ENCODE data around the gene SHB.

SHB gene

GRCh38 chr9:37963936-37964739 is 104.9 kb downstream of the SHB start:
- FAIRE-seq, result no peak
- DNase-seq (ENCODE audit: extremely low spot score, insufficient read length, low read depth), result no peak

GRCh38 chr9:37961351-37961750 is 107.7 kb downstream of the SHB start:
- no peak for FAIRE-seq
- DNase-seq (ENCODE audit: extremely low spot score, insufficient read length, low read depth), result no peak

- no peak for DNase-seq (ENCODE audit: extremely low spot score, insufficient read length, low read depth)
- FAIRE-seq, result no peak
Observed at GRCh38 chr9:37960631-37961030, 108.4 kb downstream of the SHB start.

DNA sequence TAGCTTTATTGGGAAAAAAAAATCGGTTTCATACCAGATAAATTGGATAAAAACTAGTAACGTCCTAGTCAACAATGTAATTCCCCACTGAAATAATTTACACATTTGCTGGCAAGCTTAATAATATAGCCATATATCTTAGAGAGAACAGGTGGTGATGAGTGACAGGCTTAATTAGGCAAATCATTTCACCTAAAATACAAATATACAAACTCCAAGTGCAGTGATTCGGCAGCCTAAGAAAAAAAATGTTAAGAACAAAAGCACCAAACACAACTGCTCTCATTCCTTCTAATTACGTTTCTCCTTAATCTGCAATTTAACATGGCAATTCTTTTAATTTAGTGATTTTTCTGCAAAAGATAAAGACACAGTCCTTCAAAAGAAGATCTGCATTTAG is 109.1 kb downstream of the SHB start:
- FAIRE-seq (no peak), DNase-seq (ENCODE audit: extremely low spot score, insufficient read length, low read depth) (no peak)

DNA sequence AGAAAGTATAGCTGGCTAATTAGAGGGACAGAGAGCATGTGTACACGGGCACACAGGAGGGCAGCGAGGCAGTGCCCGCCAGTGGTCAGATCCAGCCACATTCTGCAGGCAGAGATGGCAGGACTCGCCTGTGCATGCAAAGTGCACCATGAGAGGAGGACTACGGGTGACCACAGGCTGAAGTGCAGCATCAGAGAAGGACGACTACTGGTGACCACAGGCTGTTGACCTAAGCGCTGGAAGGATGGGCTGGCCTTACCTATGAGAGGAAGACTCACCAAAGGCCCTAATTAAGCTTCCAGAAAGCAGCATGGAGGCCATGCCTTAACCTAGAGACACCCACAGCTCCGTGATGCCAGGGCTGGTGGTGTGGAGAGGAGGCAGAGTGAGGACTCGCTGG is 110.9 kb downstream of the SHB start:
- DNase-seq (ENCODE audit: extremely low spot score, insufficient read length, low read depth), result no peak
- FAIRE-seq, result no peak

DNA sequence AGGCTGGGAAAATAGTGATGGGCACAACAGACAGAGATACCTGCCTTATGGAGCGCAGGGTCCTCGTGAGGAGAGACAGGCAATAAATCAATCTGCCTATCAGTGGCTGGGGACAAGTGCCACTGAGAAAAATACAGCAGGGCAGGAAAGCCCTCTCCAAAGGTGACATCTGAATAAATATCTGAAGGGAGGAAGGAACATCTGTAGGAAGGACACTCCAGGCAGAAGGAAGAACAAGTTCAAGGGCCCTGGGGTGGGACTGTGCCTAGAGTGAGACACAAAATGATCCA is 111.4 kb downstream of the SHB start:
- FAIRE-seq, result no peak
- no peak for DNase-seq (ENCODE audit: extremely low spot score, insufficient read length, low read depth)

DNA sequence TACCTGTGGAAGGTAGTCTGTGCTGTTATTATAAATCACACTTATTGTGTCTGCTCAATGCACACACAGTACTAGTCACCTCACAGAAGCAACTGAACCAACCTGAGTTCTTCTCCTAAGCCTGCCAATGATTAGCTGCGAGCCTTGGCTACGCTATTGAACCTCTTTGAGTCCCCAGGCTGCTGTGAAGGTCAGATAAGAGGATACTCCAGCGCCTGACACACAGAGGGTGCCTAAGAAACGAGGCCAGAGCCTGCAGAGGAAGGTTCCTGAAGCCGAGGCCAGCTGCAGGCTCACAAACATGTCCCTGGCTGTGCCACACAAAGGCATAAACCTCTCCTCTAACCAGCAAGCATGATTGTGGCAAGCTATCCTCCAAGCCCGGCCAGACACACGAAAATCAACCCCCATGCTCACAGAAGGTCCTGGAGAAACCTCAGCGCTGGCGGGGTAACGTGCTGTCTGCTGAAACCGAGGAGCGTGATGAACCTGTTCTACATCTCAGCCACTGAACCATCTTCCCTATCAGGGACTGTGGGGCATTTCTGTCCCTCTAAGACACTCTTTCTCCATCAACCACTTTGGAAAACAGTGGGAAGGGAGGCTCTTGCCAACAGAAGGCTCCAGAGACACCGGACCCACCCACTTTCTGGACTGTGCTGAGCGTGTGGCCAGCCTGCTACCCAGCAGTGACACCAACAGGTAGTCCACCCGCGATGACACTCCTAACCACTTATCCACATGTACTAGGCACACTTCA is 111.9 kb downstream of the SHB start:
- no peak for DNase-seq (ENCODE audit: extremely low spot score, insufficient read length, low read depth)
- FAIRE-seq, result no peak

DNA sequence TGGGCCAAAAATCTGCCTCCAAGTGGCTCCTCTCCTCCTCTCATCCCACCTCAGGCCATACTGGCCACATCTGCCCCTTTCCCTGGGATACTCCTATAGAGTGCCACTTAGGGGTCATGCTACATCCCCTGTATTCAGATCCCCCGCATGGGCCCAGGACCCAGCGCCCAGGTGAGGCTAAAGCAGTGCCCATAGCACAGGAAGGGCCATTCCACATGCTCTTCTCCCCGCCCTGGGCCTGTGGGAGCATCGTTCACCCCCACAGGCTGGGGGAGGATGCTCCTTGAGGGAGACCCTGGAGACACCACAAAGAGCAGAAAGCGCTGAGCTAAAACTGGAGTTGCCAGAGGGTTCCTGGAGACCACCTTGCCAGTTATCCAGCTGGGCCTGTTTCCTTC is 112.6 kb downstream of the SHB start:
- FAIRE-seq (no peak), DNase-seq (ENCODE audit: extremely low spot score, insufficient read length, low read depth) (no peak)

DNA sequence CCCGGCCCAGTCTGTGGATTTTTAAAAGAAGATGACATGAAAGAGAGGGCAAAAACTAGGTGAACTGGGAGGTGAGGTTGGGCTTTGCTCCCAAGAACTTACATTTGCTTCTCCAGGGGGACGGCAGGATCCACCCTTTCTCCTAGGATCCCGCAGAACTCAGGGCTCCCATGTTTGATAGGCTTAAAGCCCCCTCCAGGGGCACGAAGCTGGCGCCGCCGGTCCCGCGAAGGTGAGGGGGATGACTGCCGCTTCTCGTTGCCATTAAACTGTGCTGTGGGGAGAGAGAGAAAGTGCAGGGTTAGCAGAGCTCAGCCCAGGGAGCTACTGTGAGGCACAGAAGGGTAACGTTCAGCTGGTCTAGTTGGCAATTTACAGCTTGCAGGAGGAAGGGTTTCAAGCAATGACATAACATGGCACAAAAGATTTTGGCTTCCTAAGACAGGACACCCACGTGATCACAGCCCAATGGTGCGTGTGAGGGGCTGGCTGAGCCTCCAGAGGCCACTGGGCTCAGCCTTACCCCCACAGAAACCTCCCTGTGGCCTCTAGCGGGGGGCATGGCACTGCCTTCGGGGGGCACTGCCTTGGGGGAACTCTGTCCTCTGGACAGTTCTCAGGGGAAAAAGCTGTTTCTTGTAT is 113.1 kb downstream of the SHB start:
- no peak for DNase-seq (ENCODE audit: extremely low spot score, insufficient read length, low read depth)
- FAIRE-seq, result no peak

DNA sequence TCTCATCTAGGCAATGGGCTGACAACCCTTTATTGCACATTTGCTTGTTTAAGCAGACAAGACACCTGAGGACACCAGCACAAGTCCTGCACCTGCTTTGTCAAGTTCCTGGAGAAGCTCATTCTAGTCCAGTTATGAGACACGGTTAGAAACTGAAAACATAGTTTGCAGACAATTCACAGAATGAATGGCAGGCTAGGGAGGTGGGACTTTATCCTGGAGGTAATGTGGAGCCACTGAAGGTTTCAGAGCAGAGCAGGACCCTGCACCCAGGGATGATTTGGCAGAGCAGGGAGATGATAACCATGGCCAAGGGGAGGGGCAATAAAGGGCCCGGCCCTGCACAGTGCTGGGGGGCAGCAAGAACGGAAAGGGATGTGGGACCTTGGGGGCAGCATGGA is 114.4 kb downstream of the SHB start:
- FAIRE-seq (no peak), DNase-seq (ENCODE audit: extremely low spot score, insufficient read length, low read depth) (peak; percentile 25)

DNA sequence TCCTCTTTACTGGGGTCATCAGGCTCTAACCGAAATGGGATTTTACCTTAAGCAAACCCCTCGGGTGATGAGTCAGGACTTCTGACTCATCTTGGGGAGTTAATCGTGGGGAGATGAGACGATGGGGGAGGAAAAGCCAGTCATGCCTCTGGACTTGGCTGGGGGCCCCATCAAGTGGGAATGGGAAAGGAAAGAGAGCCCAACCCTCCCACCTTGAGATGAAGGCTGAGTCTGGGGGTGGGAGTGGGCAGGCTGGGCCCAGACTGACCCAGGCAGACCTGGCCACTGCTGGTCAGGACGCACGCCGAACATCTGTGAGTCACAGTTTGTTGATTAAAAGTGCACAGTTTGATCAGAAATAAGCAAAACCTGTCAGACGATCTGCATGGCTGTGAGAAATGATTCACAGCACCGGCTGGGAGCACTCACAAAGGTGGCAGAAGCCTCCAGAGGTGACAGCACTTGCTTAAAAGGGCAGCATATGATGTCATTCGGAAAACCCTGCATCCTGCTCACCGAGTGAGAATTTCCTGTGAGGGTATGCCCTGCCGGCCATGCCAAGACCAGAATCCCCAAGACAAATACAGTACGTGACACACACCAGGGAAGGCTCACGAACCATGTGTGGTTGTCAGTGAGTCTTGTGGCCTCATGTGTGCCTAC is 115.1 kb downstream of the SHB start:
- FAIRE-seq, result peak; percentile 95

DNA sequence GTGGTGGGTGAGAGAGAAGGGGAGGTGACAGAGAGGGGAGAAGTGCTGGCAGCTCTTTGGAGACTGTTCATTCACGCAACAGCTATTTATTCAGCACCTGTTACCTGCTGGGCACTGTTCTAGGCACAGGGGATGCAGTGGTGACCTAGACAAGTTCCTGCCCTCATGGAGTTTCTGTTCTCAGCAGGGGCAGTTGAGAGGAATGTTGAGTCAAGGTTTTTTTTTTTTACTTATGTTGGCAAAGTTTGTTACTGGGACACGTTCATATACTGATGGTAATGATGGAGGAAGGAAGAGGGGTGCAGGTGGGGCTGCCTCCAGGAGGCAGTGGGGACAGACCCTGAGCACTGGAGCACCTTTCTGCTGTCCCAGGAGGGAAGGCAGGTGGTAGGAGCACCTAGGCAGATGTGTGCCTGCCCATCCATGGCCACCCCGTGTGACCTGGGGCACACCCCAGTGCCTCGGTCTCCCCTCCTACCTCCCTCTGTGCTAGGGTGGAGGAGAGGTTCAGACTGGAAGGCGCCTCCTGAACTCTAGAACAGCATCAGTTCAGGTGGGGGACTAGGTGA is 115.7 kb downstream of the SHB start:
- FAIRE-seq, result peak; percentile 29
- DNase-seq (ENCODE audit: extremely low spot score, insufficient read length, low read depth), result peak; percentile 9

More for the DNA sequence above, 115.1 kb downstream of the SHB start:
- DNase-seq (ENCODE audit: extremely low spot score, insufficient read length, low read depth), result peak; percentile 60

DNA sequence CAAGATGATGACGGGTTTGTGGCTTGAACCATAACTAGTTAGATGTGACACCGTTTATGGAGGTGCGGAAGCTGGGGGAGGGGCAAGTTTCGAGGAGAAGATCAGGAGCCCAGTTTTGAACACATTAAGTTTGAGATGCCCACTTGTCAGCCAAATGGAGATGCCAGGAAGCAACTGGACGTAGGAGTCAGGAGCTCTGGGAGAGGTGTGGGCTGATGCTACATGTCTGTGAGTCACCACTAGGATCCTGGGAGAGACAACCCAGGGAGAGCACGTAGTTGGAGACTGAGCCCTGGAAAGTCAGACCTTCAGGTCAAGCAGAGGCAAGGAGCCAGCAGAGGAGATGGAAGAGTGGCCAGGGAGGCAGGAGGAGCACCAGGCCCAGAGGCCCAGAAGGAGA is 116.3 kb downstream of the SHB start:
- FAIRE-seq (no peak), DNase-seq (ENCODE audit: extremely low spot score, insufficient read length, low read depth) (no peak)

- DNase-seq (ENCODE audit: extremely low spot score, insufficient read length, low read depth) (no peak), FAIRE-seq (no peak)
Observed at GRCh38 chr9:37951671-37952449, 117.2 kb downstream of the SHB start.

GRCh38 chr9:37950561-37950960 is 118.5 kb downstream of the SHB start:
- DNase-seq (ENCODE audit: extremely low spot score, insufficient read length, low read depth), result no peak
- FAIRE-seq, result no peak

GRCh38 chr9:37949576-37949975 is 119.5 kb downstream of the SHB start:
- FAIRE-seq (no peak), DNase-seq (ENCODE audit: extremely low spot score, insufficient read length, low read depth) (no peak)

- no peak for FAIRE-seq
- no peak for DNase-seq (ENCODE audit: extremely low spot score, insufficient read length, low read depth)
Observed at GRCh38 chr9:37948417-37948980, 120.5 kb downstream of the SHB start.

- DNase-seq (ENCODE audit: extremely low spot score, insufficient read length, low read depth) (no peak), FAIRE-seq (no peak)
Observed at GRCh38 chr9:37947977-37948376, 121.0 kb downstream of the SHB start.

- DNase-seq (ENCODE audit: extremely low spot score, insufficient read length, low read depth) (no peak), FAIRE-seq (no peak)
Observed at GRCh38 chr9:37947471-37947870, 121.6 kb downstream of the SHB start.

Data from GM18507 (cell line).